DND-41 (cell line): Measurements from ENCODE around the gene TMEM132C.

Source experiments
- ATAC-seq: fragments of 200-7000 bp; cut with Tn5 transposase; 3 replicates; pipeline ENCODE4 v1.9.1; 2021; ENCODE audit warnings: low read depth; ENCODE audit not compliant: insufficient read depth
- DNase-seq: peaks from one replicate; pipeline ENCODE4 v3.0.0-alpha.2; 2020
- H2AFZ ChIP-seq: 2 replicates; pipeline ENCODE4 v1.6.0; 2012; ENCODE audit warnings: low read depth, low read length
- H3K27ac ChIP-seq: 2 replicates; pipeline ENCODE4 v1.5.1; 2012; ENCODE audit warnings: low read length, inconsistent platforms
- H3K27me3 ChIP-seq: fragments of 200-600 bp; sonication (generic); 2 replicates; pipeline ENCODE4 v1.6.0; 2012; ENCODE audit warnings: low read length, mild to moderate bottlenecking, inconsistent platforms; ENCODE audit not compliant: insufficient read depth, poor library complexity
- H3K36me3 ChIP-seq: 2 replicates; pipeline ENCODE4 v1.5.1; 2012; ENCODE audit warnings: low read length, inconsistent platforms; ENCODE audit not compliant: insufficient read depth
- H3K4me1 ChIP-seq: 2 replicates; pipeline ENCODE4 v1.5.1; 2012; ENCODE audit warnings: mild to moderate bottlenecking, low read length; ENCODE audit not compliant: insufficient read depth
- H3K4me2 ChIP-seq: 2 replicates; pipeline ENCODE4 v1.6.0; 2012; ENCODE audit warnings: mild to moderate bottlenecking, moderate library complexity, low read length, inconsistent platforms; ENCODE audit not compliant: insufficient read depth
- H3K4me3 ChIP-seq, 2 experiments: fragments of 200-600 bp in 1 of 2; shearing (Covaris generic) in 1 of 2; 2 replicates each; pipeline ENCODE4 v1.5.1; 2012 to 2016; ENCODE audit warnings: inconsistent platforms in 2 of 2, low read length in 2 of 2, mild to moderate bottlenecking in 2 of 2, low read depth in 1 of 2, moderate library complexity in 1 of 2
- H3K79me2 ChIP-seq: 2 replicates; pipeline ENCODE4 v1.6.0; 2012; ENCODE audit warnings: low read length, inconsistent platforms; ENCODE audit not compliant: insufficient read depth
- H3K9ac ChIP-seq: 2 replicates; pipeline ENCODE4 v1.6.0; 2012; ENCODE audit warnings: low read depth, mild to moderate bottlenecking, inconsistent platforms, low read length, moderate library complexity
- H3K9me3 ChIP-seq: 2 replicates; pipeline ENCODE4 v1.5.1; 2012; ENCODE audit warnings: low read length, moderate library complexity, mild to moderate bottlenecking, inconsistent platforms; ENCODE audit not compliant: insufficient read depth, severe bottlenecking
- H4K20me1 ChIP-seq: 2 replicates; pipeline ENCODE4 v1.6.0; 2012; ENCODE audit warnings: low read length; ENCODE audit not compliant: insufficient read depth
- CTCF ChIP-seq: IDR thresholded peaks from 2 replicates; pipeline ENCODE4 v1.5.1; 2012; ENCODE audit warnings: borderline replicate concordance, low read length, moderate library complexity, mild to moderate bottlenecking; ENCODE audit not compliant: poor library complexity, severe bottlenecking; ENCODE audit errors: extremely low read depth
- EZH2 ChIP-seq: IDR thresholded peaks from 3 replicates; pipeline ENCODE4 v1.6.1; 2012; ENCODE audit warnings: borderline replicate concordance, low read depth, mild to moderate bottlenecking, moderate library complexity, low read length, inconsistent platforms; ENCODE audit not compliant: severe bottlenecking

TMEM132C gene

GRCh38 chr12:128449146-128449894 lies 182.3 kb downstream of the TMEM132C start:
- H3K27me3 ChIP-seq, result no peaks in the 10 kb centered on the region
- TF ChIP-seq CTCF (no peak), EZH2 (no peak)
- no peaks in the 10 kb centered on the region for H3K4me1 ChIP-seq
- no peak for DNase-seq
- H3K9me3 ChIP-seq, result no peaks in the 10 kb centered on the region
- H3K36me3 ChIP-seq, result no peaks in the 10 kb centered on the region
- no peak overlapping the region for H3K27ac ChIP-seq
- H3K4me3 ChIP-seq, result no peak overlapping the region
- H4K20me1 ChIP-seq, result no peaks in the 10 kb centered on the region
- no peak overlapping the region for H3K9ac ChIP-seq
- H3K79me2 ChIP-seq, result no peaks in the 10 kb centered on the region
- no peak for ATAC-seq
- H2AFZ ChIP-seq, result no peak overlapping the region
- no peak overlapping the region for H3K4me2 ChIP-seq

- H3K27me3 ChIP-seq, result no peaks in the 10 kb centered on the region
- no peak overlapping the region for H3K27ac ChIP-seq
- no peaks in the 10 kb centered on the region for H4K20me1 ChIP-seq
- no peaks in the 10 kb centered on the region for H3K36me3 ChIP-seq
- DNase-seq, result no peak
- TF ChIP-seq CTCF (no peak), EZH2 (no peak)
- H3K9me3 ChIP-seq, result no peaks in the 10 kb centered on the region
- ATAC-seq, result no peak
- no peak overlapping the region for H2AFZ ChIP-seq
- no peak overlapping the region for H3K4me3 ChIP-seq
- no peak overlapping the region for H3K9ac ChIP-seq
- H3K79me2 ChIP-seq, result no peaks in the 10 kb centered on the region
- H3K4me2 ChIP-seq, result no peak overlapping the region
- H3K4me1 ChIP-seq, result no peaks in the 10 kb centered on the region
These were observed 183.8 kb downstream of the TMEM132C start for GRCh38 chr12:128450810-128451209.

GRCh38 chr12:128455851-128456250 lies 188.9 kb downstream of the TMEM132C start:
- Histone ChIP-seq H3K27ac (no peak overlapping the region), H3K9me3 (no peaks in the 10 kb centered on the region), H3K4me1 (no peaks in the 10 kb centered on the region), H3K4me3 (no peak overlapping the region), H3K27me3 (no peaks in the 10 kb centered on the region), H3K36me3 (no peaks in the 10 kb centered on the region), H4K20me1 (no peaks in the 10 kb centered on the region), H3K79me2 (no peaks in the 10 kb centered on the region), H3K4me2 (no peak overlapping the region), H2AFZ (no peak overlapping the region), H3K9ac (no peak overlapping the region)
- DNase-seq (no peak), ATAC-seq (no peak)
- TF ChIP-seq CTCF (no peak), EZH2 (no peak)
